IMR-90 (cell line): ENCODE data around the gene AUTS2. TPM values are rescaled to one million over a fixed set of nuclear protein-coding genes. Genes with fewer than 3 reads are reported as not detected.

Experiments used
- ATAC-seq: fragments of 200-7000 bp; cut with Tn5 transposase; 2 replicates; pipeline ENCODE4 v1.9.1; 2020; ENCODE audit warnings: low read depth, mild to moderate bottlenecking, moderate library complexity
- BruUV-seq: library from RNA; stranded (reverse); fragments of 400-500 nt; replicated peaks from 2 replicates; lab custom pipeline; 2021; lab: Mats Ljungman, UMichigan
- CTCF ChIA-PET: fragments of 300-600 bp; formaldehyde crosslinking; extraction: SDS; loops from one replicate; lab custom pipeline; 2021; ENCODE audit warnings: antibody characterized with exemption; lab: Yijun Ruan, JAX
- POLR2A ChIA-PET: fragments of 300-600 bp; sonication (Branson Sonifier 250); formaldehyde crosslinking; loops from one replicate; lab custom pipeline; 2022; ENCODE audit warnings: antibody characterized with exemption; ENCODE audit not compliant: unreplicated experiment; lab: Charles Lee
- DNase-seq: peaks from one replicate; pipeline ENCODE4 v3.0.0; 2013
- H2AFZ ChIP-seq: replicated peaks from 2 replicates; pipeline ENCODE3; 2013; ENCODE audit warnings: low read length, mild to moderate bottlenecking; ENCODE audit not compliant: poor library complexity
- H2AK5ac ChIP-seq: 2 replicates; pipeline ENCODE4 v1.6.1; 2013; ENCODE audit warnings: low read depth, low read length, inconsistent platforms
- H2AK9ac ChIP-seq: replicated peaks from 2 replicates; pipeline ENCODE3; 2013; ENCODE audit warnings: mild to moderate bottlenecking, low read depth, low read length, moderate library complexity; ENCODE audit not compliant: poor library complexity
- H2BK120ac ChIP-seq: 2 replicates; pipeline ENCODE4 v1.6.1; 2013; ENCODE audit warnings: low read depth, low read length, inconsistent platforms
- H2BK15ac ChIP-seq: 3 replicates; pipeline ENCODE4 v1.6.1; 2013; ENCODE audit warnings: low read depth, low read length, inconsistent platforms
- H2BK20ac ChIP-seq: 2 replicates; pipeline ENCODE4 v1.6.1; 2013; ENCODE audit warnings: low read depth, mild to moderate bottlenecking, inconsistent platforms, low read length, moderate library complexity
- H2BK5ac ChIP-seq: 2 replicates; pipeline ENCODE4 v1.6.1; 2013; ENCODE audit warnings: mild to moderate bottlenecking, low read depth, low read length, inconsistent platforms; ENCODE audit not compliant: poor library complexity, severe bottlenecking
- H3K14ac ChIP-seq: replicated peaks from 2 replicates; pipeline ENCODE4 v1.6.1; 2013; ENCODE audit warnings: low read depth, low read length, inconsistent platforms
- H3K18ac ChIP-seq: 2 replicates; pipeline ENCODE4 v1.6.1; 2013; ENCODE audit warnings: low read depth, low read length, control low read depth
- H3K23ac ChIP-seq: 2 replicates; pipeline ENCODE4 v1.6.1; 2013; ENCODE audit warnings: low read depth, low read length, inconsistent platforms
- H3K27ac ChIP-seq: 2 replicates; pipeline ENCODE4 v1.5.1; 2013; ENCODE audit warnings: mild to moderate bottlenecking, control low read depth, low read length; ENCODE audit not compliant: insufficient read depth
- H3K27me3 ChIP-seq: 2 replicates; pipeline ENCODE4 v1.6.1; 2013; ENCODE audit warnings: low read length; ENCODE audit not compliant: control insufficient read depth, insufficient read depth
- H3K36me3 ChIP-seq: 2 replicates; pipeline ENCODE4 v1.6.1; 2013; ENCODE audit warnings: low read length, mixed read lengths; ENCODE audit not compliant: control insufficient read depth, insufficient read depth
- H3K4ac ChIP-seq: 2 replicates; pipeline ENCODE4 v1.6.1; 2013; ENCODE audit warnings: low read depth, low read length, inconsistent platforms
- H3K4me1 ChIP-seq: 2 replicates; pipeline ENCODE4 v1.6.1; 2013; ENCODE audit warnings: low read length, mixed read lengths; ENCODE audit not compliant: control insufficient read depth, insufficient read depth
- H3K4me2 ChIP-seq: 2 replicates; pipeline ENCODE4 v1.6.1; 2013; ENCODE audit warnings: low read depth, mild to moderate bottlenecking, control low read depth, low read length, moderate library complexity
- H3K4me3 ChIP-seq: 2 replicates; pipeline ENCODE4 v1.5.1; 2013; ENCODE audit warnings: low read depth, mild to moderate bottlenecking, control low read depth, low read length, moderate library complexity; ENCODE audit not compliant: insufficient read depth
- H3K56ac ChIP-seq: 2 replicates; pipeline ENCODE4 v1.6.1; 2013; ENCODE audit warnings: low read length, inconsistent platforms; ENCODE audit not compliant: insufficient read depth; ENCODE audit errors: extremely low read depth
- H3K79me1 ChIP-seq, 2 experiments: 2 replicates each; pipeline ENCODE4 v1.6.1; 2013; ENCODE audit warnings: low read length in 2 of 2, inconsistent platforms in 1 of 2, low read depth in 1 of 2
- H3K9ac ChIP-seq: 2 replicates; pipeline ENCODE4 v1.6.1; 2013; ENCODE audit warnings: low read depth, low read length, control low read depth
- H3K9me1 ChIP-seq: 2 replicates; pipeline ENCODE4 v1.6.1; 2013; ENCODE audit warnings: low read length, inconsistent platforms; ENCODE audit not compliant: insufficient read depth
- H3K9me3 ChIP-seq: 2 replicates; pipeline ENCODE4 v1.6.1; 2013; ENCODE audit warnings: low read length; ENCODE audit not compliant: control insufficient read depth, insufficient read depth
- H4K20me1 ChIP-seq: 2 replicates; pipeline ENCODE4 v1.6.1; 2013; ENCODE audit warnings: low read length, inconsistent platforms; ENCODE audit not compliant: insufficient read depth
- H4K5ac ChIP-seq: 2 replicates; pipeline ENCODE4 v1.6.1; 2013; ENCODE audit warnings: mild to moderate bottlenecking, low read depth, low read length, control low read depth
- H4K8ac ChIP-seq, 2 experiments: 2 replicates each; pipeline ENCODE4 v1.6.1; 2013; ENCODE audit warnings: low read depth in 2 of 2, low read length in 2 of 2, control low read depth in 1 of 2, inconsistent platforms in 1 of 2
- H4K91ac ChIP-seq: 2 replicates; pipeline ENCODE4 v1.6.1; 2013; ENCODE audit warnings: low read depth, low read length, inconsistent platforms; ENCODE audit not compliant: insufficient read depth
- BHLHE40 ChIP-seq: fragments of 150-350 bp; IDR thresholded peaks from 2 replicates; pipeline ENCODE4 v1.6.1; 2016; ENCODE audit warnings: mild to moderate bottlenecking, low read depth, low read length
- CEBPB ChIP-seq: IDR thresholded peaks from 2 replicates; pipeline ENCODE4 v1.6.1; 2012; ENCODE audit warnings: low read depth, low read length, improper control_type of control experiment
- FOS ChIP-seq: fragments of 150-350 bp; IDR thresholded peaks from 2 replicates; pipeline ENCODE4 v1.6.1; 2016; ENCODE audit warnings: low read depth, low read length
- MAFK ChIP-seq: IDR thresholded peaks from 2 replicates; pipeline ENCODE4 v1.6.1; 2012; ENCODE audit warnings: low read depth, low read length, improper control_type of control experiment
- MAZ ChIP-seq: IDR thresholded peaks from 2 replicates; pipeline ENCODE4 v1.6.1; 2012; ENCODE audit warnings: low read depth, mild to moderate bottlenecking, low read length, improper control_type of control experiment, moderate library complexity, borderline replicate concordance
- MXI1 ChIP-seq: IDR thresholded peaks from 2 replicates; pipeline ENCODE4 v1.6.1; 2012; ENCODE audit warnings: low read depth, mild to moderate bottlenecking, low read length, moderate library complexity, borderline replicate concordance
- NFE2L2 ChIP-seq: fragments of 150-350 bp; IDR thresholded peaks from 2 replicates; pipeline ENCODE4 v1.6.1; 2016; ENCODE audit warnings: low read depth, mild to moderate bottlenecking, low read length
- POLR2A ChIP-seq: IDR thresholded peaks from 2 replicates; pipeline ENCODE4 v1.6.1; 2012; ENCODE audit warnings: mild to moderate bottlenecking, low read depth, low read length
- RAD21 ChIP-seq: IDR thresholded peaks from 2 replicates; pipeline ENCODE4 v1.6.1; 2012; ENCODE audit warnings: low read length, improper control_type of control experiment
- RCOR1 ChIP-seq: IDR thresholded peaks from 2 replicates; pipeline ENCODE4 v1.6.1; 2012; ENCODE audit warnings: mild to moderate bottlenecking, low read length, improper control_type of control experiment; ENCODE audit not compliant: insufficient replicate concordance
- RFX5 ChIP-seq: IDR thresholded peaks from 2 replicates; pipeline ENCODE4 v1.8.0; 2012; ENCODE audit warnings: low read depth, mild to moderate bottlenecking, low read length, moderate library complexity
- SMC3 ChIP-seq: fragments of 150-350 bp; IDR thresholded peaks from 2 replicates; pipeline ENCODE4 v1.6.1; 2016; ENCODE audit warnings: low read depth, mild to moderate bottlenecking, antibody characterized with exemption, low read length, moderate library complexity
- WGBS, 2 experiments: methylation state at CpG; one replicate each; pipeline versions ENCODE4 v1.1.5 to v1.1.7; 2013; ENCODE audit warnings: missing lambda C conversion rate in 2 of 2; ENCODE audit not compliant: insufficient read length in 1 of 2; ENCODE audit errors: extremely low coverage in 2 of 2; 5-methylcytosine and 5-hydroxymethylcytosine counted together
- dilution Hi-C: fragments of 300-500 bp; cut with HindIII; formaldehyde crosslinking; loops from one replicate; pipeline ENCODE4 v1.14.3; 2018; ENCODE audit warnings: low sequenced_read_pairs; ENCODE audit not compliant: unreplicated experiment
- in situ Hi-C: fragments of 300-500 bp; cut with MboI; formaldehyde crosslinking; loops from 3 replicates; pipeline ENCODE4 v1.14.3; 2019; ENCODE audit warnings: low sequenced_read_pairs, inconsistent platforms, mixed read lengths
- intact Hi-C: fragments of 100-400 bp; cut with micrococcal nuclease; formaldehyde crosslinking; loops from 2 replicates; pipeline ENCODE4 v1.10.0; 2022
- polyA plus RNA-seq, 3 experiments: library from polyadenylated mRNA; depleted of rRNA; stranded (reverse); fragments of >200 nt; gene quantifications; 2 replicates each; pipeline ENCODE4 v1.2.3, GENCODE V29; 2012; ENCODE audit warnings: low replicate concordance in 1 of 3
- total RNA-seq: library from RNA; depleted of rRNA; stranded (reverse); fragments of >200 nt; gene quantifications from 2 replicates; pipeline ENCODE4 v1.2.3, GENCODE V29; 2012
- TF ChIP-seq, protein P1 (sequence below): fragments of 150-350 bp; IDR thresholded peaks from 2 replicates; pipeline ENCODE4 v1.6.1; 2016; ENCODE audit warnings: low read depth, mild to moderate bottlenecking, low read length, moderate library complexity, borderline replicate concordance
- TF ChIP-seq, protein P2 (sequence below): fragments of 150-350 bp; IDR thresholded peaks from 2 replicates; pipeline ENCODE4 v1.6.1; 2017; ENCODE audit warnings: mild to moderate bottlenecking, antibody characterized with exemption, low read length, low read depth

The AUTS2 gene
- total and polyA plus RNA-seq, 2 of the 4 experiments (the other 2 are of a cell fraction), result 0.90 to 3.0 TPM

DNA sequence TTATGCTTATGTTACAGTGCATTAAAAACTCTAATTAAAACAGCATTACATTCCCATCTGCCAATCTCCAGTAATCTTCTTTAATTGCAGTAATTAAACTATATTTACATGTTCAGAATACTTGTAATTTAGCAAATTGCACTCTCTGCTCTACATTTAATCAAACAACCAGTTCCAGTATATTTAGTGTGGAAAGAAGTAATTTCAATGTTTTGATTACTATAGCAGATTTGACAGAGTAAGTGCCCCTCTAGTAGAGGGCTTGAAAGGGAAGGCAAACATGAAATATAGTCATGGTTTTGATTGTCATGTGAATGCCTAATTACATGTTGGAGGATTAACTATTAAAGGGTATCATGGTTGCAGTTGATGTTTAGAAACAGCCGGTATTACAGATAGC is 739.7 kb downstream of the AUTS2 start:
- H2AFZ ChIP-seq, result no peak overlapping the region
- H2AK5ac ChIP-seq, result no peak overlapping the region
- ChIA-PET CTCF (no interaction called here), POLR2A (no interaction called here)
- no peak overlapping the region for H4K8ac ChIP-seq
- H2AK9ac ChIP-seq, result no peak overlapping the region
- no peak for TF ChIP-seq FOS
- TF ChIP-seq RAD21, result no peak
- TF ChIP-seq, protein P1, sequence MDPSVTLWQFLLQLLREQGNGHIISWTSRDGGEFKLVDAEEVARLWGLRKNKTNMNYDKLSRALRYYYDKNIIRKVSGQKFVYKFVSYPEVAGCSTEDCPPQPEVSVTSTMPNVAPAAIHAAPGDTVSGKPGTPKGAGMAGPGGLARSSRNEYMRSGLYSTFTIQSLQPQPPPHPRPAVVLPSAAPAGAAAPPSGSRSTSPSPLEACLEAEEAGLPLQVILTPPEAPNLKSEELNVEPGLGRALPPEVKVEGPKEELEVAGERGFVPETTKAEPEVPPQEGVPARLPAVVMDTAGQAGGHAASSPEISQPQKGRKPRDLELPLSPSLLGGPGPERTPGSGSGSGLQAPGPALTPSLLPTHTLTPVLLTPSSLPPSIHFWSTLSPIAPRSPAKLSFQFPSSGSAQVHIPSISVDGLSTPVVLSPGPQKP, result no peak
- no peak for TF ChIP-seq RFX5
- no peak for TF ChIP-seq MXI1
- TF ChIP-seq SMC3, result no peak
- no peak for TF ChIP-seq MAFK
- TF ChIP-seq, protein P2, sequence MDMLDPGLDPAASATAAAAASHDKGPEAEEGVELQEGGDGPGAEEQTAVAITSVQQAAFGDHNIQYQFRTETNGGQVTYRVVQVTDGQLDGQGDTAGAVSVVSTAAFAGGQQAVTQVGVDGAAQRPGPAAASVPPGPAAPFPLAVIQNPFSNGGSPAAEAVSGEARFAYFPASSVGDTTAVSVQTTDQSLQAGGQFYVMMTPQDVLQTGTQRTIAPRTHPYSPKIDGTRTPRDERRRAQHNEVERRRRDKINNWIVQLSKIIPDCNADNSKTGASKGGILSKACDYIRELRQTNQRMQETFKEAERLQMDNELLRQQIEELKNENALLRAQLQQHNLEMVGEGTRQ, result no peak
- no peak for TF ChIP-seq POLR2A
- no peak for TF ChIP-seq RCOR1
- TF ChIP-seq NFE2L2, result no peak
- no peak for TF ChIP-seq CEBPB
- no peak for TF ChIP-seq BHLHE40
- TF ChIP-seq MAZ, result no peak
- dilution Hi-C loops (no loop called here), intact Hi-C loops (no loop called here), in situ Hi-C loops (no loop called here)
- H2BK15ac ChIP-seq, result no peak overlapping the region
- H3K4me1 ChIP-seq, result no peaks in the 10 kb centered on the region
- no peak overlapping the region for H2BK20ac ChIP-seq
- H3K79me1 ChIP-seq, result no peaks in the 10 kb centered on the region
- no TSS peak for BruUV-seq
- H3K4me3 ChIP-seq, result no peak overlapping the region
- no peak overlapping the region for H3K18ac ChIP-seq
- no peak for ATAC-seq
- H3K9me1 ChIP-seq, result no peaks in the 10 kb centered on the region
- H3K27ac ChIP-seq, result no peak overlapping the region
- WGBS, 2 experiments, result no CpG with 5 or more reads among the region's 1 CpG
- H3K56ac ChIP-seq, result no peak overlapping the region
- no peaks in the 10 kb centered on the region for H3K36me3 ChIP-seq
- H4K20me1 ChIP-seq, result no peaks in the 10 kb centered on the region
- no peak overlapping the region for H3K23ac ChIP-seq
- no peak overlapping the region for H2BK5ac ChIP-seq
- no peak overlapping the region for H3K9ac ChIP-seq
- no peak overlapping the region for H3K14ac ChIP-seq
- no peak overlapping the region for H3K4me2 ChIP-seq
- H3K4ac ChIP-seq, result no peak overlapping the region
- DNase-seq, result no peak
- H2BK120ac ChIP-seq, result no peak overlapping the region
- no peak overlapping the region for H4K91ac ChIP-seq
- no peak overlapping the region for H4K5ac ChIP-seq
- H3K27me3 ChIP-seq, result no peaks in the 10 kb centered on the region
- H3K9me3 ChIP-seq, result no peaks in the 10 kb centered on the region
